Ramos (cell line): Measurements from ENCODE around the gene ENO3.

ENCODE experiments used
- in situ Hi-C: fragments of 300-500 bp; cut with MboI; formaldehyde crosslinking; loops from one replicate; pipeline ENCODE4 v1.14.3; 2022; ENCODE audit warnings: low sequenced_read_pairs; ENCODE audit not compliant: unreplicated experiment

Gene ENO3

GRCh38 chr17:4971826-4972225 is 20.9 kb downstream of the ENO3 start:
- in situ Hi-C loops, result no loop called here

DNA sequence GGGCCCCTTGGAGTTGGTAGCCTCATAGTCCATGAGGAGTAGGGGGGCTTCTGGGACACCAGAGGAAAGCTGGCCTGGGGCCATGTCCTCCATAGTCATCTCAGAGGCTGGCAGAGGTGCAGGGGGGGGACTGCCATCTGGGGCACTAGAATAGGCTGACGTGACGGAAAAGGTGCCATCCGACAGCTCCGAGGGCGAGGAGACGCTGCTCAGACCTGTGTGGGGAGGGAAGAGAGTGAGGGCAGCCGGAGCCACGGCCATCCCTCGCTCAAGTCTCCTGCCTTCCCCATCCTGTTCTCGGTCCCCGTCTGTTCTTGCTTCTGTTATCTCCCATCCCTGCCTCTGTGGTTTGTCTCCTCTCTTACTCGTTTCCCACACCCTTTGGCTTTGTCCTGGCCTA is 21.4 kb downstream of the ENO3 start:
- in situ Hi-C loops, result no loop called here

DNA sequence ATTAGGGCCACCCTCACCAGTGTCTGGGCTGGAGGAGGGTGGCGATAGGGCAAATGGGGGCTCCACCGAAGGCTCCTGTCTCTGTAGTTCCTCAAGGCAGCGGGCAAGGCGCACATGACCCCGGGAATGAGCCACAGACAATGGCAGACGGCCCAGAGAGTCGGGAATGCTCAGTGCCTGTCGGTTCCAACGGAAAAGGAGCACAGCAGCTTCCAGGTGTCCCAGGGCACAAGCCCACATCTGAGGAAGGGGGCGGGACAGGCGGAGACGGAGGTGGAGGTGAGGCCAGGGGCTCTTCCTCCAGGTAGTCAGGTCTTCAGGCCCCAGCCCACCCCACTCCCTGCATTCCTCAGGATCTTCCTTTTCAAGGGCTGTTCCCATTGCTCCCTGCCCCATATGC is 21.8 kb downstream of the ENO3 start:
- in situ Hi-C loops, result no loop called here

GRCh38 chr17:4973256-4974114 is 22.6 kb downstream of the ENO3 start:
- in situ Hi-C loops, result no loop called here

- in situ Hi-C loops, result no loop called here
These were observed 23.3 kb downstream of the ENO3 start for GRCh38 chr17:4974115-4974670.

DNA sequence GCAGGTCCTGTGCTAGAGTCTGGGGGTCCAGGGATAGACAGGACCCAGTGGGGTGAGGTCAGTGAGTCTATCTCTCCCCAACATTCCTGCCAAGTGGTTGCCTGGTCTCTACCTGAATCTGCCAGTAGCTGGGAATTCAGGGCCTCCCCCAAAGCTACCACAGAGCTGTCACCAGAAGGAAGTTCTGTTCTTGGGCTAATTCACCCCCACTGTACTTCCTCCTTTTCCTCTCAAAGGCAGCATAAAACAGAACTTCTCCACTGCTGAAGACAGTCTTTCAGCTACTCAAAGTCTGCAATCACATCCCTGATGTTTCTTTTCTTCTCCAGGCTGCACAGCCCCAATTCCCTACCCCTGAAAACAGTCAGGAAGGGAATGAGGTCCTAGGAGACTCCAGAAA is 27.8 kb downstream of the ENO3 start:
- in situ Hi-C loops, result no loop called here

- in situ Hi-C loops, result no loop called here
These were observed 29.8 kb downstream of the ENO3 start for GRCh38 chr17:4980644-4981216.

DNA sequence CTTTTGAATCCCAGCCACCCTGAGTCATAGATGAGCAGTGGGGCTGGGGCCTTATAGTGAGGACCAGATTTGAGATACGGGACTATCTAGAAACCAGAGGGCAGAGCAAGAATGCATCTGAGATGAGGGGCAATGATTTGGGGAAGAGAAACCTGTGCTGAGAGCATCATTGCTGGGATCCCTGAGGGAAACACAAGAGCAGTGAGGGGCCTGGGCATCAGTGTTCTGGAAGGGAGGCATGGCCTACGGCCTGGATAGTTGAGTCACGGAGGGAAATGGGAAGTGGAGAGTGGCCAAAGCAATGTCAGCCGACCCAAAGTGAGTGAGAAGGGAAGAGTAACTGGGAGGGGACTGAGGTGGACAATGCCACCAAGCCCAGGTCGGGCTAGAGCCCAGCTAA is 31.4 kb downstream of the ENO3 start:
- in situ Hi-C loops, result no loop called here

- in situ Hi-C loops, result no loop called here
These were observed 35.5 kb downstream of the ENO3 start for GRCh38 chr17:4986403-4986802.

DNA sequence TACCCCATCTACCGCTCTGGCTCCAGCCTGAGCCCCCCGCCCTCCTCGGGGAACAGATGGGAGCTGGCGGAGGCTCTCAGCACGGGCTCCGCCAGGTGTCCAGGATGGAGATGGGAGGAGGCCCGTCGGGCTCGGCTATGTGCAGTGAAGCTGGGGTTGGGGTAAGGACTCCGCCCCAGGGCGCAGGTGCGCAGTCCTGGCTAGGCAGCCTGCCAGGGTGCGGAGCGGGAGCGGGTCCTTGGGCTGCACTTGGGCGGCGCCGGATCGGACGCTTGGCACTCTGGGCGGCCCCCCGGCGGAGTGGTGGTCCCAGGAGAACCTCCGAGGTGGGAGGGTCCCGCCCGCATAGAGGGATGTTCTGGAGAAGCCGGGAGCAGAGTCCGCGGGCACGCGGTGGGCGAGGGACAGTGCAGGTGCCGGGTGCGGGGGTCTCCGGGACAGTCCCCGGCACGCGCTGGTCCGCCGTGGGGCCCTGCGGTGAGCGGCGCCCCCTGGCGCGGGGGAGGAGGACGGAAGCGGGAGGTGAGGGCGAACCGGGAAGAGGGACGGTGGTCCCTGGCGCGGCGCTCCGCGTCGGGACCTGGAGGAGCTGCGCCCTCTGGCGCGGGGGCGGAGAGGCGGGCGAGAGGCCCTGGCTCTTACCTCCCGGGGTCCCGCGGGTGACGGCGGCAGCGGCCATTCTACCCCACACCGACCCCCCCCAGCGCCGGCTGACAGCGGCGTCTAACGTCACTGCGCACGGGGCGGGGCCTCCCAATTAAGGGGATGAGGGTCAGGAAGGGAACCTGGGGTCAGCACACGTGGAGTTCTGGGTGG is 36.2 kb downstream of the ENO3 start, which contains the start of gene CAMTA2:
Gene CAMTA2 (minus strand): TSS at position 725 of the 816 bp plus-strand sequence. CDS start 1,453 bp downstream, outside the sequence.
- in situ Hi-C loops, result no loop called here

DNA sequence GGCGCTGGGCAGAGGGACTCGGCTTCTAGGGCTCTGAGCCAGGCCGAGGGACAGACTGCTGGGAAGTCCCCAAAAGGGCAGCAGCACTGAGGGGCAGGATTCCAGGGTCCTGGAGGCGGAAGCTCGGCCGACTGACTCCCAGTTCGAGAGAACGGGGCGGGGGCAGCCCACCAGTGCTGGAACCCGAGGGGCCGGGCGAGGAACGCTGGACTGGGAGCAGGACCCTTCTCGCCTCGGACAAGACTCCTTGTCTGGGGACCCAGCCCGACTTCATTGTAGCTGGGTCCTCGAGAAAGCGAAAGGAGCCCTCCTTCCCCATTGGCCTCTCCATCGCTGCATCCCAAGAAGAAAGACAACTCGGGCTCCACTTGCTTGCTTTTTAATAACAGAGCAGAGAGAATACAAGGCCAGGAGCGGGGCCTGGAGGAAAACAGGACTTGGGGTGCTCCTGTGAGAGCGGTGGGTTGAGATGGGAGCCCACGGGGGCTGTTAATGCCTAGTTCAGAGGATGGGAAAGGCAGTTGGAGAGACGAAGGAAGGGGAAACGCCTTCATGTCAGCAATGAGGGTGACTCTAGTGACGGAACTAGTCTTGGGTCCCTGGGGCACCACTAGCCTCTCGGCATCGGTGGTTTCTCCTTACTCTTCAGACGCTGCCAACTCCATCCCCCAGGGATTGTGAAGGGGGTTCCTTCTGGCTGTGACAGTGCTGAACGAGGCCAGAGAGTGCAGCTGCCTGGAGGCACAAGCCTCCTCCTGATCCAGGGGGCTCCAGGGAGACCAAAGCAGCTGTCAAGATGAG is 37.0 kb downstream of the ENO3 start:
- in situ Hi-C loops, result no loop called here

DNA sequence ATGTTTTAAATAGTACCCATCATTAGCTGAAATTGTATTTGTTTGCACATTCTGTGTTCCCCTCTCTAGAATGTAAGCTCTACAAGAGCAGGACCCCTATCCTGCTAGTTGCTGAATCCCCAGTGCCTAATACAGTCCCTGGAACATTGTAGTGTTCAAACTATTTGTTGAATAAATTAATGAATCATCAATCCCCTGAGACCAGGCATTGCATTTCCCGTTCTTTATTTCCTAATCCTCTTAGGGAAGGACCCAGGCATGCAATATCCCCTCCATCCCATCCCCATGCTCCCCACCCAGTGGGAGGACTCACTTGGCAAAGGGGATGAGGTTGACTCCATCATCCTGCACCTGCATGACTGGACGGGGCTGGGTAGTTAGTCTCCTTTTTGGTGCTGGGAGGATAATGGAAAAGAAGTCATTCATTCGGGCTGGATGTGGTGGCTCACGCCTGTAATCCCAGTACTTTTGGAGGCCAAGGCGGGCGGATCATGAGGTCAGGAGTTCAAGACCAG is 43.2 kb downstream of the ENO3 start:
- in situ Hi-C loops, result no loop called here

DNA sequence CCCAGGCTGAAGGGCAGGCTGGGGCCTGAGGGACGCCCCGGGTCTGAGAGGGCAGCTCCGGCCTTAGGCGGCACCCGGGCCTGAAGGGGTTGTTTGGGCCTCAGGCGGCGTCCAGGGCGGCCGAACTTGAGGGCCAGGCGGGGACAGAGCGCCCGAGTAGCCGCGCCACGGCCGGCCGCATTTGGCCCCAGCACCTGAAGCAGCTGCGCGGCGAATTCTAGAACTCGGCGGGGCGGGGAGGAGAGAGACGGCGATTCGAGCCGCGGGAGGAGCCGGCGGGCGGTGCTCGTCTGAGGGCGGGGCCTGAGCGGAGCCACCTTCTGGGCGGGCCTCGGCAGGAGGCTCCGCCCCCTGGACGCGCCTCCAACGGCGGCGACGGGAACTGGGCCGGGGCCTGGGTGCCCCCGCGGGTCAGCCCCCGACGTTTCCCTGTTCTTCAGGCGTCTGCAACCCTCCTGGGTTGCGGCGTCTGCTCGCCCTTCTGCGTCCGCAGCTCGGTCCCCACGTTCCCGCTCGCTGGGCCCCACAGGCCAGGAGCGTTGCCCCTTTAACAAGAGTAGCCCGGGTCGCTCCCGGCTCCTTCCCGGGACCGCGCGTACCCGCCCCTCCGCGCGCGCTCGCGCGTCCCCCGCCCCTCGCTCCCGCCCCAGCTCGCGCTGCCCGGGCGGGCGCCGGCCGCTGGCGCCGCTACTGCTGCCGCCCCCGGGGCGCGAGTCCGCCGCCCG is 46.5 kb downstream of the ENO3 start, which contains the start of the genes INCA1 and KIF1C:
Gene INCA1 (minus strand): TSS at position 221 of the 725 bp plus-strand sequence. CDS start 3,085 bp downstream, outside the sequence.
Gene KIF1C (plus strand): TSS at position 649 of the 725 bp plus-strand sequence. CDS start 2,297 bp downstream, outside the sequence.
- in situ Hi-C loops, result no loop called here

DNA sequence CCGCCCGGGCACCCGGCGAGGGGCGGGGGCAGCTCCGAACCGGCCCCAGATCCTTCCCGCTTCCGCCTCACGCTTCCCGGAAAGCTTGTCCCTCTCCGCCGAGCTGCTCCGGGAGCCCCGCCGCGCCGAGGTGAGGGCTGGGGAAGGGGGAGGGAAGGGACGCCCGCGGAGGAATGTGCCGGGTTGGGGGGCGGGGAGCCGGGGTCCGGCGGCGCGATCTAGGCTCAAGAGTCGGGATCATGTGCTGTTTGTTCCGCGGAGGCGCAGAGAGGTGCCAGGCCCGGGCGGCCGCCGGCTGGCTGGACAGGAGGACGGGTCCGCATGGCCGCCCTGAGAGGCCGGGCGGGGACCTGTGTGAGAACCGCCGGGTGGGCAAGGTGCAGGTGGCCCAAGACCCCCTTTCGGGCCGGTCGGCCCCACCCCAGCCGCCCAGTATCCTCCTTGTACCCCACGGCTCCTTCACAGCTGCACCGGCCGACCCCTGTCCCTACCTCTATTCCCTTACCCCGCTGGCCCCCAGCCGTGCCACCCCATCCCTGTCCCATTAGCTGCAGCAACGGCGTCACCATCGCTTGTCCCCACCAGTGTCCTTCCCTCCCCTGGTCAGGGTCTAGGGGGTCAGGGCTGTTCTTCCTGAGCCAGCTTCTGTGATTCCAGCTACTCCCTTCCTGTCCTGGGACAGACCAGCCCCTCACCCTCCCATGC is 47.3 kb downstream of the ENO3 start:
- in situ Hi-C loops, result no loop called here

DNA sequence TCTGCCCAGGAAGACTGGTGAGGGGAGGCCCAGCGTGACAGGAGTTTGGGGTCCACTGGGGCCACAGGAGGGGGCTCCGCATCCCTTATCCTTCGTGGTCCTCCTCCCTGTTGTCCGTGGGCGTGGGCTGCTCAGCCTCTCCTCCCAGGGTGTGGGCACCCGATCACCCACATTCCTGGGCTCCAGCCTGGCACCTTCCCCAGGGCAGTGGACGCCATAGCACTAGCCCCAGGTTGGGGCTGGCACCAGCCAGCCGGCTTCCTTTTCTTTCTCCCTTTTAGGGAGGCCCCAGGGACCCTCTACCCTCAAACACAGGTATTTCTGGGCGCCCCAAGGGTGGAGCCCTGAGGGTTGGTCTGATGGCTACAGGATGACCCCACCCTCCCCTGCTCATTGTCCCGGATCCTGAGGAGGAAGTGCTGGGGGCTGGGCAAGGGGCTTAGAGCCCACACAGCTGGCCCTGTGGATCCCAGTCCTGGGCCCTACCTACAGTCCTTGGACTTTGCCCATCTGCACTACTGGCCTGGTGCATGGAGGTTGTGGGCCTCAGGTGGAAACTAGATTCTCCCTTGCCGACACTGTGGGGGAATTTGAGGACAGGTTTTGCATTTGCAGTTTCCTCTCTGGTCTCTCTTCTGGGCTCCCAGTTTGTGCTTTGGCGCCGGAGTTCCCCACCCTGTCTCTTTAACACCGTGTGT is 48.0 kb downstream of the ENO3 start:
- in situ Hi-C loops, result no loop called here

GRCh38 chr17:4999430-5000093 is 48.6 kb downstream of the ENO3 start:
- in situ Hi-C loops, result no loop called here

DNA sequence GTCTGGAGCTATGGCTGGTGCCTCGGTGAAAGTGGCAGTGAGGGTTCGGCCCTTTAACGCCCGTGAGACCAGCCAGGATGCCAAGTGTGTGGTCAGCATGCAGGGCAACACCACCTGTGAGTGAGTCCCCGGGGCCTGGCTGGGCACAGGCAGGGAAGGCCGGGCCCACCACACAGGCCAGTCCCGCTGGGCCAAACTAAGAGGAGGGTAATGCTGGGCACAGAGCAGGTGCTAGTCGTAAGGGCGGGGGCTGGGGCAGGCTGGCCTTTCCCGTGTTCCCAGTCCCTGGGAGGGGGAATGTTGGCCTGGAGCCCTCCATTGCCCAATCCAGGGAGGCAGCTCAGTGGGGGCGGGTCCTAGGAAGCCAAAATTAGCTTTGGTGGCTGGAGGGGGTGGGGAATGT is 49.3 kb downstream of the ENO3 start:
- in situ Hi-C loops, result no loop called here
